Measurements from ENCODE around the gene ZC3H7A. TPM values are rescaled to one million over a fixed set of nuclear protein-coding genes. Genes with fewer than 3 reads are reported as not detected.

ZC3H7A gene
- total RNA-seq, 1 experiment from 2014 or later, result 65.0 TPM

- no peaks in the 10 kb centered on the region for H3K27me3 ChIP-seq (replicated peaks; ENCODE audit: insufficient read depth, low read depth, low read length, poor library complexity)
- H3K36me3 ChIP-seq (ENCODE audit: insufficient read depth, low read length, poor library complexity, severe bottlenecking), result no peaks in the 10 kb centered on the region
- H3K4me3 ChIP-seq (ENCODE audit: low read depth, low read length, poor library complexity, severe bottlenecking), result peak within 1 kb of the TSS; percentile 79
- intact Hi-C loops (cut with micrococcal nuclease; ENCODE audit: unreplicated experiment), result no loop called here
- DNase-seq (ENCODE audit: low spot score), result peak; percentile 98
- peaks cover 12% of the 10 kb centered on the region for H3K4me1 ChIP-seq (ENCODE audit: insufficient read depth, low read length, poor library complexity, severe bottlenecking)
- H3K27ac ChIP-seq (ENCODE audit: low read depth, low read length, poor library complexity, severe bottlenecking), result peak within 1 kb of the TSS; percentile 87
- ChIA-PET POLR2A (ENCODE audit: low non-redundant PET) (interaction anchor here (0.6 to 0.8 kb wide), 5 partner anchors 25 to 354 kb away, joined by 3 to 8 read pairs (median 3); no protein-coding TSS in a partner anchor), CTCF (interaction anchor here (0.5 to 0.7 kb wide), 2 partner anchors 54 to 789 kb away, joined by 3 read pairs; partner anchors contain the start of gene ZC3H7A)
- H3K9me3 ChIP-seq (ENCODE audit: low read depth, low read length, poor library complexity, severe bottlenecking), result no peaks in the 10 kb centered on the region
- no peak for TF ChIP-seq CTCF (conservative IDR thresholded peaks at IDR 0.05; ENCODE audit: low read depth, low read length)
- TF ChIP-seq EZH2 (IDR thresholded peaks at IDR 0.05; ENCODE audit: borderline replicate concordance, low read depth, low read length, poor library complexity, severe bottlenecking), result no peak
- BruUV-seq (replicated peaks), result no TSS peak
Measured at GRCh38 chr16:11742536-11743307, 54.3 kb downstream of the ZC3H7A start, which contains the start of gene TXNDC11. Gene TXNDC11, minus strand, starts transcription at chr16:11742857. Its CDS starts 127 bp downstream, at chr16:11742730.

GRCh38 chr16:11742093-11742535 lies 54.9 kb downstream of the ZC3H7A start:
- Histone ChIP-seq H3K4me1 (ENCODE audit: insufficient read depth, low read length, poor library complexity, severe bottlenecking) (peaks cover 12% of the 10 kb centered on the region), H3K9me3 (ENCODE audit: low read depth, low read length, poor library complexity, severe bottlenecking) (no peaks in the 10 kb centered on the region), H3K27me3 (replicated peaks; ENCODE audit: insufficient read depth, low read depth, low read length, poor library complexity) (no peaks in the 10 kb centered on the region), H3K4me3 (ENCODE audit: low read depth, low read length, poor library complexity, severe bottlenecking) (peak overlapping the region; percentile 79), H3K27ac (ENCODE audit: low read depth, low read length, poor library complexity, severe bottlenecking) (peak overlapping the region; percentile 87), H3K36me3 (ENCODE audit: insufficient read depth, low read length, poor library complexity, severe bottlenecking) (no peaks in the 10 kb centered on the region)
- DNase-seq (ENCODE audit: low spot score), result peak; percentile 18
- ChIA-PET POLR2A (ENCODE audit: low non-redundant PET) (interaction anchor here (0.6 to 0.8 kb wide), 3 partner anchors 26 to 339 kb away, joined by 3 to 8 read pairs (median 4); no protein-coding TSS in a partner anchor), CTCF (no interaction called here)
- intact Hi-C loops (cut with micrococcal nuclease; ENCODE audit: unreplicated experiment), result no loop called here
- BruUV-seq (replicated peaks), result no TSS peak
- TF ChIP-seq EZH2 (IDR thresholded peaks at IDR 0.05; ENCODE audit: borderline replicate concordance, low read depth, low read length, poor library complexity, severe bottlenecking), result no peak
- no peak for TF ChIP-seq CTCF (conservative IDR thresholded peaks at IDR 0.05; ENCODE audit: low read depth, low read length)

- no peak for TF ChIP-seq CTCF (conservative IDR thresholded peaks at IDR 0.05; ENCODE audit: low read depth, low read length)
- no peak for TF ChIP-seq EZH2 (IDR thresholded peaks at IDR 0.05; ENCODE audit: borderline replicate concordance, low read depth, low read length, poor library complexity, severe bottlenecking)
- H3K36me3 ChIP-seq (ENCODE audit: insufficient read depth, low read length, poor library complexity, severe bottlenecking), result peaks cover 15% of the 10 kb centered on the region
- CTCF ChIA-PET, result no interaction called here
- no peaks in the 10 kb centered on the region for H3K9me3 ChIP-seq (ENCODE audit: low read depth, low read length, poor library complexity, severe bottlenecking)
- H3K27me3 ChIP-seq (replicated peaks; ENCODE audit: insufficient read depth, low read depth, low read length, poor library complexity), result no peaks in the 10 kb centered on the region
- POLR2A ChIA-PET (ENCODE audit: low non-redundant PET), result no interaction called here
- no TSS peak for BruUV-seq (replicated peaks)
- intact Hi-C loops (cut with micrococcal nuclease; ENCODE audit: unreplicated experiment), result no loop called here
- H3K27ac ChIP-seq (ENCODE audit: low read depth, low read length, poor library complexity, severe bottlenecking), result peak overlapping the region; percentile 17
- DNase-seq (ENCODE audit: low spot score), result peak; percentile 36
- H3K4me1 ChIP-seq (ENCODE audit: insufficient read depth, low read length, poor library complexity, severe bottlenecking), result peaks cover 12% of the 10 kb centered on the region
- no peak overlapping the region for H3K4me3 ChIP-seq (ENCODE audit: low read depth, low read length, poor library complexity, severe bottlenecking)
Measured at GRCh38 chr16:11740567-11740966, 56.5 kb downstream of the ZC3H7A start.
